ENCODE results near the gene CCDC92. TPM values are rescaled to one million over a fixed set of nuclear protein-coding genes. Genes with fewer than 3 reads are reported as not detected.

Gene CCDC92
- polyA plus RNA-seq, 2 of the 4 experiments (the other 2 are of a cell fraction), result 27.2 to 27.5 TPM

- Histone ChIP-seq H3K4me1 (peaks cover 37% of the 10 kb centered on the region), H3K27ac (peak overlapping the region; percentile 89 to 96), H3K4me3 (peak overlapping the region; percentile 83), H3K4me2 (peak overlapping the region; percentile 97), H3K9me3 (no peaks in the 10 kb centered on the region)
- 6% methylated on average over 47 of the region's 69 CpGs for WGBS (ENCODE audit: missing lambda C conversion rate)
- FAIRE-seq (no peak), DNase-seq (ENCODE audit: low read depth in 1 of 2, low spot score in 1 of 2) (peak; percentile 39 to 40), ATAC-seq (peak; percentile 21 to 45)
- POLR2A ChIA-PET, result no interaction called here
- CTCF ChIA-PET, result interaction anchor here (0.8 to 1.7 kb wide), 3 partner anchors 10 to 28 kb away, joined by 3 to 10 read pairs (median 3); no protein-coding TSS in a partner anchor
- TF ChIP-seq BCL3 (IDR thresholded peaks at IDR 0.05) (peak; percentile 2; the same call in 1 of the 3 replicates), HOXB13 (CRISPR knock-in tag; IDR thresholded peaks at IDR 0.05; ENCODE audit: low read depth) (no peak), PBX3 (IDR thresholded peaks at IDR 0.05) (0 out of 2 replicates have a peak, but pooled peaks have one; percentile 27)
These were observed 1.1 kb upstream of the CCDC92 start for GRCh38 chr12:123973552-123974341.

- FAIRE-seq, result no peak
- ATAC-seq, result peak; percentile 51 to 64
- DNase-seq (ENCODE audit: low read depth in 1 of 2, low spot score in 1 of 2), result peak; percentile 50 to 52
- POLR2A ChIA-PET, result interaction anchor here (0.6 to 1.7 kb wide), 4 partner anchors 9 to 310 kb away, joined by 3 to 9 read pairs (median 5); no protein-coding TSS in a partner anchor
- H3K9me3 ChIP-seq, result no peaks in the 10 kb centered on the region
- CTCF ChIA-PET, result no interaction called here
- peak overlapping the region; percentile 83 for H3K4me3 ChIP-seq
- peak overlapping the region; percentile 89 to 96 for H3K27ac ChIP-seq
- WGBS (ENCODE audit: missing lambda C conversion rate), result 3% methylated on average over 20 of the region's 55 CpGs
- TF ChIP-seq PHF8 (IDR thresholded peaks at IDR 0.05; ENCODE audit: borderline replicate concordance, low read depth) (peak; percentile 51; the same call in 1 of the 2 replicates), POLR2A (IDR thresholded peaks at IDR 0.05; ENCODE audit: low read length) (no peak)
- H3K4me2 ChIP-seq, result peak overlapping the region; percentile 72
- peaks cover 39% of the 10 kb centered on the region for H3K4me1 ChIP-seq
These were observed 718 bp downstream of the CCDC92 start for GRCh38 chr12:123971770-123972456.

- H3K4me1 ChIP-seq, result peaks cover 39% of the 10 kb centered on the region
- H3K9me3 ChIP-seq, result no peaks in the 10 kb centered on the region
- H3K4me3 ChIP-seq, result peak overlapping the region; percentile 83
- DNase-seq (ENCODE audit: low read depth in 1 of 2, low spot score in 1 of 2) (no peak), ATAC-seq (no peak), FAIRE-seq (no peak)
- peak overlapping the region; percentile 89 to 96 for H3K27ac ChIP-seq
- TF ChIP-seq PHF8 (IDR thresholded peaks at IDR 0.05; ENCODE audit: borderline replicate concordance, low read depth) (no peak), HOXB5 (CRISPR knock-in tag; IDR thresholded peaks at IDR 0.05) (no peak), POLR2A (IDR thresholded peaks at IDR 0.05; ENCODE audit: low read length) (no peak), MYC (IDR thresholded peaks at IDR 0.05; ENCODE audit: borderline replicate concordance, low read length) (no peak), ZSCAN20 (CRISPR knock-in tag; IDR thresholded peaks at IDR 0.05) (no peak), CBX8 (IDR thresholded peaks at IDR 0.05) (no peak), NFE2L2 (conservative IDR thresholded peaks at IDR 0.05; ENCODE audit: low read length) (no peak), RFX5 (IDR thresholded peaks at IDR 0.05) (no peak), FOSB (CRISPR knock-in tag; IDR thresholded peaks at IDR 0.05) (no peak), CHD2 (IDR thresholded peaks at IDR 0.05; ENCODE audit: low read length, partially characterized antibody) (no peak), EP300 (IDR thresholded peaks at IDR 0.05) (no peak)
- 44% methylated on average over 10 of the region's 10 CpGs for WGBS (ENCODE audit: missing lambda C conversion rate)
- peak overlapping the region; percentile 72 for H3K4me2 ChIP-seq
- ChIA-PET POLR2A (interaction anchor here (0.6 to 1.2 kb wide), 3 partner anchors 66 to 309 kb away, joined by 3 to 9 read pairs (median 5); no protein-coding TSS in a partner anchor), CTCF (no interaction called here)
These were observed 1.2 kb downstream of the CCDC92 start for GRCh38 chr12:123971449-123971769.

- Histone ChIP-seq H3K4me3 (no peak overlapping the region), H3K27ac (no peak overlapping the region), H3K4me2 (no peak overlapping the region), H3K9me3 (no peaks in the 10 kb centered on the region), H3K4me1 (peaks cover 29% of the 10 kb centered on the region; the same call in 2 of the 3 replicates)
- POLR2A ChIA-PET, result no interaction called here
- CTCF ChIA-PET, result no interaction called here
- 89% methylated on average over 8 of the region's 8 CpGs for WGBS (ENCODE audit: missing lambda C conversion rate)
- FAIRE-seq (no peak), DNase-seq (ENCODE audit: low read depth in 1 of 2, low spot score in 1 of 2) (no peak), ATAC-seq (no peak)
- TF ChIP-seq CHD4 (IDR thresholded peaks at IDR 0.05; ENCODE audit: borderline replicate concordance) (no peak), MYC (IDR thresholded peaks at IDR 0.05; ENCODE audit: borderline replicate concordance, low read length) (no peak), MAZ (IDR thresholded peaks at IDR 0.05; ENCODE audit: borderline replicate concordance, low read depth, low read length) (no peak)
These were observed 5.5 kb downstream of the CCDC92 start for GRCh38 chr12:123967121-123967586.

Data from A549 (cell line).